ENCODE measurements around the gene PDGFRB. TPM values are rescaled to one million over a fixed set of nuclear protein-coding genes. Genes with fewer than 3 reads are reported as not detected.
A peak's percentile ranks its signal among the peaks of the same experiment; 100 is the strongest.

Gene PDGFRB
- total and polyA plus RNA-seq, 2 of the 4 experiments (the other 2 are of a cell fraction): 108 to 124 TPM

- peaks cover 46% of the 10 kb centered on the region for H4K20me1 ChIP-seq (ENCODE audit: insufficient read depth, low read length)
- intact Hi-C loops (cut with micrococcal nuclease): loop anchor here (1.0 to 2.0 kb wide), 3 partner anchors 11 to 23 kb away; no protein-coding TSS in a partner anchor
- TF ChIP-seq, protein P1, sequence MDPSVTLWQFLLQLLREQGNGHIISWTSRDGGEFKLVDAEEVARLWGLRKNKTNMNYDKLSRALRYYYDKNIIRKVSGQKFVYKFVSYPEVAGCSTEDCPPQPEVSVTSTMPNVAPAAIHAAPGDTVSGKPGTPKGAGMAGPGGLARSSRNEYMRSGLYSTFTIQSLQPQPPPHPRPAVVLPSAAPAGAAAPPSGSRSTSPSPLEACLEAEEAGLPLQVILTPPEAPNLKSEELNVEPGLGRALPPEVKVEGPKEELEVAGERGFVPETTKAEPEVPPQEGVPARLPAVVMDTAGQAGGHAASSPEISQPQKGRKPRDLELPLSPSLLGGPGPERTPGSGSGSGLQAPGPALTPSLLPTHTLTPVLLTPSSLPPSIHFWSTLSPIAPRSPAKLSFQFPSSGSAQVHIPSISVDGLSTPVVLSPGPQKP (IDR thresholded peaks at IDR 0.05; ENCODE audit: borderline replicate concordance, low read depth, low read length): no peak
- TF ChIP-seq CEBPB (IDR thresholded peaks at IDR 0.05; ENCODE audit: low read depth, low read length) (no peak), RAD21 (IDR thresholded peaks at IDR 0.05; ENCODE audit: low read length) (no peak; the same call in 1 of the 2 replicates), SMC3 (IDR thresholded peaks at IDR 0.05; ENCODE audit: low read depth, low read length) (peak; percentile 26; the same call in 1 of the 2 replicates), CTCF (conservative IDR thresholded peaks at IDR 0.05; ENCODE audit: low read depth, low read length) (0 out of 2 replicates have a peak, but pooled peaks have one; percentile 21), CHD1 (IDR thresholded peaks at IDR 0.05; ENCODE audit: low read depth, low read length) (no peak), POLR2A (IDR thresholded peaks at IDR 0.05; ENCODE audit: low read depth, low read length) (peak; percentile 77), MAZ (IDR thresholded peaks at IDR 0.05; ENCODE audit: borderline replicate concordance, low read depth, low read length) (no peak), BHLHE40 (IDR thresholded peaks at IDR 0.05; ENCODE audit: low read depth, low read length) (no peak), RCOR1 (IDR thresholded peaks at IDR 0.05; ENCODE audit: insufficient replicate concordance, low read length) (no peak), RFX5 (IDR thresholded peaks at IDR 0.05; ENCODE audit: low read depth, low read length) (no peak), FOS (IDR thresholded peaks at IDR 0.05; ENCODE audit: low read depth, low read length) (no peak), NFE2L2 (IDR thresholded peaks at IDR 0.05; ENCODE audit: low read depth, low read length) (no peak), MXI1 (IDR thresholded peaks at IDR 0.05; ENCODE audit: borderline replicate concordance, low read depth, low read length) (peak; percentile 47; the same call in 1 of the 2 replicates), MAFK (IDR thresholded peaks at IDR 0.05; ENCODE audit: low read depth, low read length) (peak; percentile 23; the same call in 1 of the 2 replicates)
Observed at GRCh38 chr5:150153957-150154617, 1.6 kb downstream of the PDGFRB start.

More at GRCh38 chr5:150153957-150154617, 1.6 kb downstream of the PDGFRB start:
- ATAC-seq (ENCODE audit: low read depth) (peak; percentile 42), DNase-seq (peak; percentile 80)
- peak overlapping the region; percentile 94 for H2AK5ac ChIP-seq (ENCODE audit: low read depth, low read length)
- peak overlapping the region; percentile 74 to 89; a peak in 2 of 4 replicates for H4K8ac ChIP-seq (ENCODE audit: low read depth in 2 of 2, low read length in 2 of 2)
- H3K27ac ChIP-seq (ENCODE audit: insufficient read depth, low read length): peak overlapping the region; percentile 91
- H2BK20ac ChIP-seq (ENCODE audit: low read depth, low read length): peak overlapping the region; percentile 56
- H2AK9ac ChIP-seq (replicated peaks; ENCODE audit: low read depth, low read length, poor library complexity): peak overlapping the region; percentile 96
- H3K4me3 ChIP-seq (ENCODE audit: insufficient read depth, low read depth, low read length): peak overlapping the region; percentile 76
- peak overlapping the region; percentile 99 for H3K4ac ChIP-seq (ENCODE audit: low read depth, low read length)
- H3K36me3 ChIP-seq (ENCODE audit: control insufficient read depth, insufficient read depth, low read length): peaks cover 36% of the 10 kb centered on the region; the same call in 1 of the 2 replicates
- H3K56ac ChIP-seq (ENCODE audit: extremely low read depth, insufficient read depth, low read length): peak overlapping the region; percentile 88
- POLR2A ChIA-PET (ENCODE audit: unreplicated experiment): interaction anchor here (0.7 kb wide), 1 partner anchor 10 kb away, joined by 3 read pairs; no protein-coding TSS in a partner anchor
- peak overlapping the region; percentile 53 for H2AFZ ChIP-seq (replicated peaks; ENCODE audit: low read length, poor library complexity)
- H4K91ac ChIP-seq (ENCODE audit: insufficient read depth, low read depth, low read length): peak overlapping the region; percentile 98
- dilution Hi-C loops (cut with HindIII; ENCODE audit: low sequenced_read_pairs, unreplicated experiment): no loop called here
- peak overlapping the region; percentile 96 for H3K14ac ChIP-seq (replicated peaks; ENCODE audit: low read depth, low read length)
- BruUV-seq (replicated peaks): no TSS peak
- peaks cover 41% of the 10 kb centered on the region for H3K4me1 ChIP-seq (ENCODE audit: control insufficient read depth, insufficient read depth, low read length)
- no peaks in the 10 kb centered on the region for H3K27me3 ChIP-seq (ENCODE audit: control insufficient read depth, insufficient read depth, low read length)
- in situ Hi-C loops (cut with MboI; ENCODE audit: low sequenced_read_pairs): no loop called here
- H3K79me1 ChIP-seq (ENCODE audit: low read depth in 1 of 2, low read length in 2 of 2): peaks cover 5 to 66% of the 10 kb centered on the region in 2 experiments
- peak overlapping the region; percentile 27; the same call in 1 of the 3 replicates for H2BK15ac ChIP-seq (ENCODE audit: low read depth, low read length)
- peak overlapping the region; percentile 91 for H2BK5ac ChIP-seq (ENCODE audit: low read depth, low read length, poor library complexity, severe bottlenecking)
- H3K4me2 ChIP-seq (ENCODE audit: low read depth, low read length): peak overlapping the region; percentile 93
- peaks cover 32% of the 10 kb centered on the region for H3K9me1 ChIP-seq (ENCODE audit: insufficient read depth, low read length)
- peak overlapping the region; percentile 83 for H3K18ac ChIP-seq (ENCODE audit: low read depth, low read length)
- 15% methylated on average over 5 of the region's 9 CpGs; no CpG with 5 or more reads in 1 of the 2 experiments for WGBS, 2 experiments (ENCODE audit: extremely low coverage in 2 of 2, insufficient read length in 1 of 2)
- H4K5ac ChIP-seq (ENCODE audit: low read depth, low read length): peak overlapping the region; percentile 8; the same call in 1 of the 2 replicates
- CTCF ChIA-PET: interaction anchor here (0.6 to 0.7 kb wide), 3 partner anchors 60 to 196 kb away, joined by 3 read pairs; no protein-coding TSS in a partner anchor
- H2BK120ac ChIP-seq (ENCODE audit: low read depth, low read length): peak overlapping the region; percentile 85
- H3K23ac ChIP-seq (ENCODE audit: low read depth, low read length): peak overlapping the region; percentile 94
- H3K9me3 ChIP-seq (ENCODE audit: control insufficient read depth, insufficient read depth, low read length): no peaks in the 10 kb centered on the region
- H3K9ac ChIP-seq (ENCODE audit: low read depth, low read length): peak overlapping the region; percentile 99
